Hair follicular keratinocyte (primary cell): Measurements from ENCODE around the gene TAAR2. TPM values are rescaled to one million over a fixed set of nuclear protein-coding genes. Genes with fewer than 3 reads are reported as not detected.

Experiments
- total RNA-seq: library from RNA; depleted of rRNA; stranded (reverse); fragments of >200 nt; gene quantifications from 2 replicates; pipeline ENCODE4 v1.2.3, GENCODE V29; 2015

The TAAR2 gene
- not detected in 2 replicates for total RNA-seq

GRCh38 chr6:132624175-132624574 is at the start of gene TAAR2:
TAAR2 (minus strand) TSS chr6:132624275; CDS start chr6:132624275, 0 bp downstream.

GRCh38 chr6:132659082-132659481 is 35.0 kb upstream of the TAAR2 start, which contains the start of gene TAAR1:
TAAR1 (minus strand) TSS chr6:132659182; CDS start chr6:132646003, 13,179 bp downstream.

GRCh38 chr6:132589454-132589853 is 34.6 kb downstream of the TAAR2 start, which contains the start of gene TAAR5:
TAAR5 (minus strand) TSS chr6:132589741; CDS start chr6:132589686, 55 bp downstream.

DNA sequence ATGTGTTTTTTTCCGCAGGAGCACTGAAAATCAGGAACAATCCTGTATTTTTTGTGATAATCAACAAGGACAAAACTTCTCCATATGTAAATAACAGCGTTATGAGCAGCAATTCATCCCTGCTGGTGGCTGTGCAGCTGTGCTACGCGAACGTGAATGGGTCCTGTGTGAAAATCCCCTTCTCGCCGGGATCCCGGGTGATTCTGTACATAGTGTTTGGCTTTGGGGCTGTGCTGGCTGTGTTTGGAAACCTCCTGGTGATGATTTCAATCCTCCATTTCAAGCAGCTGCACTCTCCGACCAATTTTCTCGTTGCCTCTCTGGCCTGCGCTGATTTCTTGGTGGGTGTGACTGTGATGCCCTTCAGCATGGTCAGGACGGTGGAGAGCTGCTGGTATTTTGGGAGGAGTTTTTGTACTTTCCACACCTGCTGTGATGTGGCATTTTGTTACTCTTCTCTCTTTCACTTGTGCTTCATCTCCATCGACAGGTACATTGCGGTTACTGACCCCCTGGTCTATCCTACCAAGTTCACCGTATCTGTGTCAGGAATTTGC is 53.8 kb downstream of the TAAR2 start, which contains the start of gene TAAR6:
Gene TAAR6, plus strand, starts transcription at position 102 of the 557 bp plus-strand sequence. Its CDS starts 0 bp downstream, at position 102.

Other genes starting within 250 kb of the TAAR2 start
- 3.4 and 4.3 TPM in 2 replicates for gene MOXD1, start 222.8 kb downstream of the TAAR2 start, total RNA-seq
- 26.2 and 34.4 TPM in 2 replicates for gene STX7, start 111.2 kb downstream of the TAAR2 start, total RNA-seq
- gene TAAR9, start 86.0 kb downstream of the TAAR2 start, total RNA-seq, result not detected in 2 replicates
- gene TAAR8, start 71.6 kb downstream of the TAAR2 start, total RNA-seq, result not detected in 2 replicates
- gene TAAR6, start 54.0 kb downstream of the TAAR2 start, total RNA-seq, result not detected in 2 replicates
- gene TAAR5, start 34.5 kb downstream of the TAAR2 start, total RNA-seq, result not detected in 2 replicates
- gene TAAR1, start 34.9 kb upstream of the TAAR2 start, total RNA-seq, result not detected in 2 replicates
- 0.46 and 0.70 TPM in 2 replicates for gene VNN1, start 89.8 kb upstream of the TAAR2 start, total RNA-seq
- not detected in 2 replicates for gene VNN2, start 133.6 kb upstream of the TAAR2 start, total RNA-seq
- gene SLC18B1, start 174.4 kb upstream of the TAAR2 start, total RNA-seq, result 10.3 and 16.2 TPM in 2 replicates
- gene RPS12, start 190.3 kb upstream of the TAAR2 start, total RNA-seq, result 3,386 and 3,476 TPM in 2 replicates